Ovary (tissue), 9 donors: ENCODE data around the gene MARCKSL1. TPM values are rescaled to one million over a fixed set of nuclear protein-coding genes. Genes with fewer than 3 reads are reported as not detected.
"Not testable (repeated sequence)": the region's sequence is repeated elsewhere in the genome, so short reads cannot be mapped to it uniquely, and the experiment has no call there.

ENCODE experiments used
- DNase-seq, 5 donors: peaks; one replicate each; pipeline ENCODE4 v3.0.0-alpha.2; 2019 to 2020
- H3K27ac ChIP-seq, 2 donors: fragments of 200-600 bp; one replicate each; pipeline versions ENCODE4 v1.5.1 to v1.8.0; 2019 to 2022
- H3K27me3 ChIP-seq: fragments of 200-600 bp; one replicate; pipeline ENCODE4 v1.8.0; 2022
- H3K36me3 ChIP-seq: fragments of 200-600 bp; sonication (generic); one replicate; pipeline ENCODE4 v1.5.1; 2019
- H3K4me1 ChIP-seq: one replicate; pipeline ENCODE4 v1.8.1; 2013; ENCODE audit warnings: mild to moderate bottlenecking, moderate library complexity; ENCODE audit not compliant: insufficient read depth
- H3K4me3 ChIP-seq: fragments of 200-600 bp; sonication (generic); one replicate; pipeline ENCODE4 v1.5.1; 2017
- H3K9me3 ChIP-seq, 2 donors: fragments of 200-600 bp in 1 of 2; sonication (generic) in 1 of 2; one replicate each; pipeline versions ENCODE4 v1.5.1 to v1.8.1; 2013 to 2019; ENCODE audit warnings: mild to moderate bottlenecking in 1 of 2, moderate library complexity in 1 of 2
- CTCF ChIP-seq, 3 donors: fragments of 450-650 bp in 2 of 3; fragments of 200-600 bp in 1 of 3; IDR thresholded peaks; one replicate each; pipeline versions ENCODE4 v1.5.1 to v1.8.0; 2016 to 2022; ENCODE audit warnings: antibody characterized with exemption in 3 of 3, mild to moderate bottlenecking in 1 of 3
- EP300 ChIP-seq: sonication (generic); formaldehyde crosslinking; IDR thresholded peaks from one replicate; pipeline ENCODE4 v1.6.1; 2017; ENCODE audit warnings: antibody characterized with exemption
- POLR2A ChIP-seq: fragments of 450-650 bp; IDR thresholded peaks from one replicate; pipeline ENCODE4 v1.6.1; 2017; ENCODE audit warnings: antibody characterized with exemption, mild to moderate bottlenecking, moderate library complexity
- WGBS, 3 donors: extraction: QIAGEN DNeasy Blood & Tissue Kit in 1 of 3; methylation state at CpG; one replicate each; pipeline versions ENCODE4 v1.1.5 to v1.1.7; 2013 to 2017; 5-methylcytosine and 5-hydroxymethylcytosine counted together
- intact Hi-C, 4 donors: fragments of 100-400 bp; cut with DNase I; formaldehyde crosslinking; loops; one replicate each; pipeline versions ENCODE4 v1.11.0 to v1.15.1; 2022 to 2023
- polyA plus RNA-seq, 2 donors: library from polyadenylated mRNA; stranded (reverse); fragments of 200-250 nt in 1 of 2; fragments of 350-450 nt in 1 of 2; fragmentation: Illumina TruSeq in 1 of 2; extraction: RNeasy Lipid Tissue Mini Kit (QIAGEN cat#74804) in 1 of 2; gene quantifications; one replicate each; pipeline ENCODE4 v1.2.3, GENCODE V29; 2013 to 2014
- total RNA-seq, 7 donors: library from RNA; depleted of rRNA in 2 of 7; stranded (reverse); fragments of >200 nt in 2 of 7; fragmentation: NEBNext Ultra II Directional in 3 of 7; extraction: Animal tissue kit (Norgen Biotek cat#: 25700) in 3 of 7; gene quantifications; one replicate each; pipeline versions ENCODE4 v1.1.0 to v1.2.4, GENCODE V29; 2016 to 2023
- donor health status: DM: no; HTN: no; CAD: no; lungs with moderate emphysema.
- donor health status: DM: no; HTN: no; CAD: no.
- donor health status: Bipolar disorder and iron deficiency.
- donor health status: DM: yes; HTN: yes; CAD: no.
- donor health status: DM: no; HTN: no; CAD: no.
- donor health status: DM: yes; HTN: yes; CAD: no.

MARCKSL1 gene
- total and polyA plus RNA-seq, 9 donors: 105 to 667 (median 298) TPM

GRCh38 chr1:32361308-32361673, 25.3 kb upstream of the MARCKSL1 start:
- Histone ChIP-seq H3K27ac (peak overlapping the region; percentile 68 to 87), H3K36me3 (no peaks in the 10 kb centered on the region), H3K27me3 (no peaks in the 10 kb centered on the region), H3K4me3 (peak overlapping the region; percentile 24), H3K9me3 (no peaks in the 10 kb centered on the region), H3K4me1 (peaks cover 8% of the 10 kb centered on the region)
- TF ChIP-seq EP300: no peak
- TF ChIP-seq CTCF (IDR thresholded peaks at IDR 0.05): no peak
- no peak for TF ChIP-seq POLR2A
- peak in 4 of 5 donors; percentile 54 to 78 (median 70) for DNase-seq
- WGBS, 3 donors: 35 to 64% (median 38%) methylated on average over 23 to 35 of the region's 35 CpGs
- intact Hi-C loops: loop anchor here in 1 of 4 donors (10.0 kb wide), 1 partner anchor 116 kb away; the partner anchor contains the start of gene FAM167B

DNA sequence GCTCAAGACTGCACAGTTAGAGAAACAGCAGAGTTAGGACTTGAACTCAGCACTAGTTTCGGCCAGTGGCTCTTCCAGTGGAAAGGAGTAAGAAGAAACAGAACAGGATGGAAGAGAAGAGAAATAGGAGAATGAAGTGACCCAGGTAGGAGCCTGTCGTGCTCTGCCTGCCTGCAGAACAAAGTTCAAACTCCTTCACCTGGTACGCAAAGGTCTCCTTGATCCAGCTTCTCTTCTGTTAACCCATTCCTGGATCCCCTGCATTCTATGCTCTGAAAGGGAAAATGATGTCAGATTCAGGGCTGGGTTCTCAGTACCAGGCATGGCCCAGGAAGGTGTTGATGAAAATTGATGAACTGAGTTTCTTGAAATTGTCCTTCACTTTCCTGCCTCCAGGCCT, 22.4 kb upstream of the MARCKSL1 start:
- no peak overlapping the region for H3K27ac ChIP-seq
- 74 to 77% (median 76%) methylated on average over 3 of the region's 3 CpGs for WGBS, 3 donors
- intact Hi-C loops: no loop called here

GRCh38 chr1:32357614-32358013, 21.6 kb upstream of the MARCKSL1 start:
- intact Hi-C loops: no loop called here
- no peak for DNase-seq
- no peaks in the 10 kb centered on the region for H3K36me3 ChIP-seq
- TF ChIP-seq CTCF (IDR thresholded peaks at IDR 0.05): no peak
- TF ChIP-seq EP300: no peak
- TF ChIP-seq POLR2A: no peak
- 43 to 55% (median 47%) methylated on average over 6 of the region's 6 CpGs for WGBS, 3 donors
- H3K27ac ChIP-seq: no peak overlapping the region
- H3K9me3 ChIP-seq: no peaks in the 10 kb centered on the region
- no peak overlapping the region for H3K4me3 ChIP-seq
- no peaks in the 10 kb centered on the region for H3K27me3 ChIP-seq
- H3K4me1 ChIP-seq: peaks cover 27% of the 10 kb centered on the region

More for the DNA sequence above, 22.4 kb upstream of the MARCKSL1 start:
- no peak for DNase-seq
- no peaks in the 10 kb centered on the region for H3K27me3 ChIP-seq
- peaks cover 20% of the 10 kb centered on the region for H3K4me1 ChIP-seq
- no peak overlapping the region for H3K4me3 ChIP-seq
- no peaks in the 10 kb centered on the region for H3K9me3 ChIP-seq
- TF ChIP-seq EP300: no peak
- TF ChIP-seq CTCF (IDR thresholded peaks at IDR 0.05): no peak
- TF ChIP-seq POLR2A: no peak
- H3K36me3 ChIP-seq: no peaks in the 10 kb centered on the region

DNA sequence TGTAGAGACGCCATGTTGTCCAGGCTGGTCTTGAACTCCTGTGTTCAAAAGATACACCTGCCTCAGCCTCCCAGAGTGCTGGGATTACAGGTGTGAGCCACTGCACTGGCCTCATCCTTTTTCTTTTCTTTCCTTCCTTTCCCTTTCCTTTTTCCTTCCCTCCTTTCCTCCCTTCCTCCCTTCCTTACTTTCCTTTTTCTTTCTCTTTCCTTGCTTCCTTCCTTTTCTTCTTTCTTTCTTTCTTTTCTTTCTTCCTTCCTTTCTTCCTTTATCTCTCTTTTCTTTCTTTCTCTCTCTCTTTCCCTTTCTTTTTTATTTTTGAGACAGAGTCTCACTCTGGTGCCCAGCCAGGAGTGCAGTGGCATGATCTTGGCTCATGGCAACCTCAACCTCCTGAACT, 20.4 kb upstream of the MARCKSL1 start:
- Histone ChIP-seq H3K9me3 (no peaks in the 10 kb centered on the region), H3K4me3 (no peak overlapping the region), H3K27me3 (no peaks in the 10 kb centered on the region), H3K36me3 (no peaks in the 10 kb centered on the region), H3K4me1 (peaks cover 28% of the 10 kb centered on the region), H3K27ac (no peak overlapping the region)
- 93 to 100% (median 96%) methylated on average over 1 of the region's 1 CpG for WGBS, 3 donors
- intact Hi-C loops: no loop called here
- DNase-seq: no peak
- TF ChIP-seq POLR2A: no peak
- no peak for TF ChIP-seq EP300
- no peak for TF ChIP-seq CTCF (IDR thresholded peaks at IDR 0.05)

GRCh38 chr1:32355778-32356177, 19.7 kb upstream of the MARCKSL1 start:
- DNase-seq, H3K4me3 ChIP-seq, H3K27me3 ChIP-seq, intact Hi-C loops, H3K9me3 ChIP-seq, H3K36me3 ChIP-seq: not testable (repeated sequence)
- Histone ChIP-seq H3K27ac (peak overlapping the region; percentile 9 to 94), H3K4me1 (peaks cover 24% of the 10 kb centered on the region)
- 90 to 97% (median 93%) methylated on average over 6 of the region's 6 CpGs for WGBS, 3 donors
